Muscle layer of duodenum (tissue), 2 donors: ENCODE measurements around the gene GCC2.
"Not testable (repeated sequence)": the region's sequence is repeated elsewhere in the genome, so short reads cannot be mapped to it uniquely, and the experiment has no call there.

Experiments used
- H3K27ac ChIP-seq: one replicate; pipeline ENCODE4 v1.7.0; 2013; ENCODE audit warnings: mild to moderate bottlenecking, low read length
- H3K27me3 ChIP-seq: one replicate; pipeline ENCODE4 v1.7.0; 2013; ENCODE audit warnings: low read depth, mild to moderate bottlenecking, control low read depth, low read length
- H3K36me3 ChIP-seq, 2 donors: one replicate each; pipeline ENCODE4 v1.7.0; 2013; ENCODE audit warnings: low read length in 2 of 2, control low read depth in 1 of 2, mild to moderate bottlenecking in 1 of 2; ENCODE audit not compliant: insufficient read depth in 2 of 2, control insufficient read depth in 1 of 2
- H3K4me1 ChIP-seq, 2 donors: one replicate each; pipeline ENCODE4 v1.7.0; 2013; ENCODE audit warnings: low read length in 2 of 2, mild to moderate bottlenecking in 2 of 2, control low read depth in 1 of 2, moderate library complexity in 1 of 2; ENCODE audit not compliant: insufficient read depth in 2 of 2, control insufficient read depth in 1 of 2
- H3K4me3 ChIP-seq, 2 donors: one replicate each; pipeline ENCODE4 v1.7.0; 2013; ENCODE audit warnings: low read length in 2 of 2, low read depth in 1 of 2, mild to moderate bottlenecking in 1 of 2
- H3K9me3 ChIP-seq, 2 donors: one replicate each; pipeline ENCODE4 v1.7.0; 2013; ENCODE audit warnings: low read length in 2 of 2, control low read depth in 1 of 2, mild to moderate bottlenecking in 1 of 2; ENCODE audit not compliant: control insufficient read depth in 1 of 2
- donor health status: healthy.

The GCC2 gene

GRCh38 chr2:108414256-108414876, 34.6 kb upstream of the GCC2 start:
- no peaks in the 10 kb centered on the region for H3K4me1 ChIP-seq
- H3K9me3 ChIP-seq, result no peaks in the 10 kb centered on the region
- H3K27me3 ChIP-seq, result no peaks in the 10 kb centered on the region
- H3K27ac ChIP-seq, result no peak overlapping the region
- H3K36me3 ChIP-seq, result no peaks in the 10 kb centered on the region
- no peak overlapping the region for H3K4me3 ChIP-seq

- Histone ChIP-seq H3K9me3 (no peaks in the 10 kb centered on the region), H3K27ac (no peak overlapping the region), H3K4me3 (no peak overlapping the region), H3K27me3 (no peaks in the 10 kb centered on the region), H3K36me3 (no peaks in the 10 kb centered on the region), H3K4me1 (no peaks in the 10 kb centered on the region)
Measured at GRCh38 chr2:108414945-108415344, 34.1 kb upstream of the GCC2 start.

- H3K4me1 ChIP-seq, result no peaks in the 10 kb centered on the region
- H3K36me3 ChIP-seq, result no peaks in the 10 kb centered on the region
- no peak overlapping the region for H3K27ac ChIP-seq
- no peaks in the 10 kb centered on the region for H3K27me3 ChIP-seq
- H3K9me3 ChIP-seq, result no peaks in the 10 kb centered on the region
- H3K4me3 ChIP-seq, result no peak overlapping the region
Measured at GRCh38 chr2:108417254-108417653, 31.8 kb upstream of the GCC2 start.

GRCh38 chr2:108418416-108418815, 30.6 kb upstream of the GCC2 start:
- no peaks in the 10 kb centered on the region for H3K27me3 ChIP-seq
- H3K4me3 ChIP-seq, result no peak overlapping the region
- no peaks in the 10 kb centered on the region for H3K36me3 ChIP-seq
- no peaks in the 10 kb centered on the region for H3K4me1 ChIP-seq
- no peak overlapping the region for H3K27ac ChIP-seq
- no peaks in the 10 kb centered on the region for H3K9me3 ChIP-seq

GRCh38 chr2:108423067-108423466, 25.9 kb upstream of the GCC2 start:
- H3K4me1 ChIP-seq, result no peaks in the 10 kb centered on the region
- no peak overlapping the region for H3K27ac ChIP-seq
- no peaks in the 10 kb centered on the region for H3K27me3 ChIP-seq
- no peak overlapping the region for H3K4me3 ChIP-seq
- H3K9me3 ChIP-seq, result no peaks in the 10 kb centered on the region
- H3K36me3 ChIP-seq, result no peaks in the 10 kb centered on the region

- Histone ChIP-seq H3K4me1 (no peaks in the 10 kb centered on the region), H3K27ac (no peak overlapping the region), H3K9me3 (no peaks in the 10 kb centered on the region), H3K4me3 (no peak overlapping the region), H3K27me3 (no peaks in the 10 kb centered on the region), H3K36me3 (no peaks in the 10 kb centered on the region)
Measured at GRCh38 chr2:108423502-108424251, 25.3 kb upstream of the GCC2 start.

- Histone ChIP-seq H3K4me1 (no peaks in the 10 kb centered on the region), H3K36me3 (no peaks in the 10 kb centered on the region), H3K4me3 (no peak overlapping the region), H3K27me3 (no peaks in the 10 kb centered on the region), H3K27ac (no peak overlapping the region), H3K9me3 (no peaks in the 10 kb centered on the region)
Measured at GRCh38 chr2:108428286-108429009, 20.6 kb upstream of the GCC2 start.

GRCh38 chr2:108435578-108435977, 13.4 kb upstream of the GCC2 start:
- not testable (repeated sequence) for H3K27me3 ChIP-seq, H3K9me3 ChIP-seq, H3K4me1 ChIP-seq, H3K36me3 ChIP-seq, H3K27ac ChIP-seq, H3K4me3 ChIP-seq

GRCh38 chr2:108436976-108437375, 12.0 kb upstream of the GCC2 start:
- Histone ChIP-seq H3K4me1 (no peaks in the 10 kb centered on the region), H3K36me3 (no peaks in the 10 kb centered on the region), H3K27me3 (no peaks in the 10 kb centered on the region), H3K27ac (no peak overlapping the region), H3K4me3 (no peak overlapping the region), H3K9me3 (no peaks in the 10 kb centered on the region)

GRCh38 chr2:108441712-108442111, 7.3 kb upstream of the GCC2 start:
- H3K27ac ChIP-seq, result no peak overlapping the region
- H3K36me3 ChIP-seq, result no peaks in the 10 kb centered on the region
- no peak overlapping the region for H3K4me3 ChIP-seq
- H3K4me1 ChIP-seq, result no peaks in the 10 kb centered on the region
- H3K9me3 ChIP-seq, result no peaks in the 10 kb centered on the region
- H3K27me3 ChIP-seq, result no peaks in the 10 kb centered on the region

GRCh38 chr2:108444941-108445840, 3.8 kb upstream of the GCC2 start:
- H3K36me3 ChIP-seq, result no peaks in the 10 kb centered on the region
- H3K27ac ChIP-seq, result no peak overlapping the region
- no peak overlapping the region for H3K4me3 ChIP-seq
- peaks cover 5 to 7% of the 10 kb centered on the region in 2 donors for H3K4me1 ChIP-seq
- H3K9me3 ChIP-seq, result no peaks in the 10 kb centered on the region
- H3K27me3 ChIP-seq, result no peaks in the 10 kb centered on the region
